SK-N-SH treated with all-trans-retinoic acid at 6 μM for 48 hours (cell line): ENCODE measurements around the gene PPP4R1.

Experiments
- ATAC-seq: fragments of 200-7000 bp; cut with Tn5 transposase; 3 replicates; pipeline ENCODE4 v1.9.1; 2020; ENCODE audit warnings: mild to moderate bottlenecking, moderate library complexity
- ARNTL ChIP-seq: fragments of 450-650 bp; formaldehyde crosslinking; IDR thresholded peaks from 2 replicates; pipeline ENCODE4 v1.5.0; 2020; ENCODE audit warnings: low read depth, mild to moderate bottlenecking, moderate library complexity, borderline replicate concordance
- BACH2 ChIP-seq: fragments of 250-450 bp; sonication (Bioruptor Pico); IDR thresholded peaks from 2 replicates; pipeline ENCODE4 v1.9.0; 2021; ENCODE audit warnings: mild to moderate bottlenecking, borderline replicate concordance
- CREB5 ChIP-seq: fragments of 250-450 bp; sonication (Bioruptor Pico); IDR thresholded peaks from 2 replicates; pipeline ENCODE4 v1.5.1; 2020; ENCODE audit warnings: low read depth, mild to moderate bottlenecking, moderate library complexity
- CSDC2 ChIP-seq: fragments of 250-450 bp; sonication (Bioruptor Pico); IDR thresholded peaks from 2 replicates; pipeline ENCODE4 v1.5.0; 2020; ENCODE audit warnings: mild to moderate bottlenecking, moderate library complexity
- CSRNP3 ChIP-seq: fragments of 250-450 bp; sonication (Bioruptor Pico); IDR thresholded peaks from 2 replicates; pipeline ENCODE4 v1.5.1; 2021; ENCODE audit warnings: mild to moderate bottlenecking, moderate library complexity
- ESRRG ChIP-seq: fragments of 250-450 bp; sonication (Bioruptor Pico); IDR thresholded peaks from 2 replicates; pipeline ENCODE4 v1.6.1; 2021; ENCODE audit warnings: mild to moderate bottlenecking
- GLIS3 ChIP-seq: fragments of 250-450 bp; sonication (Bioruptor Pico); IDR thresholded peaks from 2 replicates; pipeline ENCODE4 v1.5.0; 2020; ENCODE audit warnings: mild to moderate bottlenecking, moderate library complexity
- ISL1 ChIP-seq: fragments of 250-450 bp; sonication (Bioruptor Pico); IDR thresholded peaks from 2 replicates; pipeline ENCODE4 v2.1.2; 2022; ENCODE audit warnings: mild to moderate bottlenecking, moderate library complexity
- OSR1 ChIP-seq: fragments of 250-450 bp; sonication (Bioruptor Pico); IDR thresholded peaks from 2 replicates; pipeline ENCODE4 v1.8.0; 2022; ENCODE audit warnings: moderate library complexity, mild to moderate bottlenecking, inconsistent platforms
- PATZ1 ChIP-seq: fragments of 250-450 bp; sonication (Bioruptor Pico); IDR thresholded peaks from 2 replicates; pipeline ENCODE4 v1.8.0; 2020; ENCODE audit warnings: mild to moderate bottlenecking, moderate library complexity, borderline replicate concordance
- POU6F1 ChIP-seq: fragments of 250-450 bp; sonication (Bioruptor Pico); IDR thresholded peaks from 2 replicates; pipeline ENCODE4 v1.8.0; 2021; ENCODE audit warnings: low read depth, mild to moderate bottlenecking, moderate library complexity, borderline replicate concordance
- PPARA ChIP-seq: fragments of 250-450 bp; sonication (Bioruptor Pico); IDR thresholded peaks from 2 replicates; pipeline ENCODE4 v1.5.0; 2020; ENCODE audit warnings: mild to moderate bottlenecking, borderline replicate concordance
- RARB ChIP-seq: fragments of 250-450 bp; sonication (Bioruptor Pico); IDR thresholded peaks from 2 replicates; pipeline ENCODE4 v1.8.0; 2021; ENCODE audit warnings: mild to moderate bottlenecking, moderate library complexity
- SNAI2 ChIP-seq: fragments of 250-450 bp; sonication (Bioruptor Pico); IDR thresholded peaks from 2 replicates; pipeline ENCODE4 v1.5.0; 2020; ENCODE audit warnings: mild to moderate bottlenecking, moderate library complexity
- TCF4 ChIP-seq: fragments of 250-450 bp; sonication (Bioruptor Pico); IDR thresholded peaks from 2 replicates; pipeline ENCODE4 v1.8.0; 2021; ENCODE audit warnings: mild to moderate bottlenecking, moderate library complexity, borderline replicate concordance
- TSHZ2 ChIP-seq: fragments of 250-450 bp; sonication (Bioruptor Pico); IDR thresholded peaks from 2 replicates; pipeline ENCODE4 v1.5.0; 2020; ENCODE audit warnings: mild to moderate bottlenecking, moderate library complexity
- ZC3H10 ChIP-seq: fragments of 250-450 bp; sonication (Bioruptor Pico); IDR thresholded peaks from 2 replicates; pipeline ENCODE4 v1.5.1; 2021; ENCODE audit warnings: mild to moderate bottlenecking, moderate library complexity
- ZFP3 ChIP-seq: fragments of 250-450 bp; sonication (Bioruptor Pico); IDR thresholded peaks from 2 replicates; pipeline ENCODE4 v1.5.0; 2020; ENCODE audit warnings: mild to moderate bottlenecking, moderate library complexity
- ZFP30 ChIP-seq: fragments of 450-650 bp; formaldehyde crosslinking; IDR thresholded peaks from 2 replicates; pipeline ENCODE4 v1.5.0; 2022; ENCODE audit warnings: mild to moderate bottlenecking, moderate library complexity
- ZNF70 ChIP-seq: fragments of 450-650 bp; formaldehyde crosslinking; IDR thresholded peaks from 2 replicates; pipeline ENCODE4 v1.5.0; 2020; ENCODE audit warnings: mild to moderate bottlenecking, moderate library complexity
- ZNF8 ChIP-seq: fragments of 450-650 bp; formaldehyde crosslinking; IDR thresholded peaks from 2 replicates; pipeline ENCODE4 v1.5.0; 2020; ENCODE audit warnings: mild to moderate bottlenecking, moderate library complexity

Gene PPP4R1

GRCh38 chr18:9569178-9569577, 45.2 kb downstream of the PPP4R1 start:
- ATAC-seq: no peak
- TF ChIP-seq ISL1 (CRISPR knock-in tag) (no peak), OSR1 (CRISPR knock-in tag) (no peak), ZC3H10 (CRISPR knock-in tag) (no peak), BACH2 (CRISPR knock-in tag) (no peak), CREB5 (CRISPR knock-in tag) (no peak), GLIS3 (CRISPR knock-in tag) (no peak), SNAI2 (CRISPR knock-in tag) (no peak)

- ATAC-seq: no peak
- TF ChIP-seq CSRNP3 (CRISPR knock-in tag) (no peak), ESRRG (no peak), TSHZ2 (no peak), ZNF70 (CRISPR knock-in tag) (no peak), RARB (CRISPR knock-in tag) (no peak), CREB5 (CRISPR knock-in tag) (no peak), ZFP3 (no peak), ZNF8 (CRISPR knock-in tag) (no peak), PATZ1 (CRISPR knock-in tag) (no peak), CSDC2 (no peak), POU6F1 (CRISPR knock-in tag) (no peak), ZFP30 (CRISPR knock-in tag) (no peak), TCF4 (CRISPR knock-in tag) (no peak), PPARA (CRISPR knock-in tag) (no peak)
Measured at GRCh38 chr18:9568186-9568585, 46.2 kb downstream of the PPP4R1 start.

- no peak for ATAC-seq
- TF ChIP-seq ZFP30 (CRISPR knock-in tag): no peak
- TF ChIP-seq CSRNP3 (CRISPR knock-in tag): no peak
- TF ChIP-seq ZNF8 (CRISPR knock-in tag): no peak
- no peak for TF ChIP-seq ARNTL (CRISPR knock-in tag)
- TF ChIP-seq TSHZ2: no peak
- no peak for TF ChIP-seq ZC3H10 (CRISPR knock-in tag)
- TF ChIP-seq POU6F1 (CRISPR knock-in tag): no peak
- TF ChIP-seq ZFP3: no peak
- no peak for TF ChIP-seq PPARA (CRISPR knock-in tag)
- TF ChIP-seq SNAI2 (CRISPR knock-in tag): no peak
- TF ChIP-seq GLIS3 (CRISPR knock-in tag): no peak
- TF ChIP-seq ISL1 (CRISPR knock-in tag): no peak
Measured at GRCh38 chr18:9565407-9565806, 49.0 kb downstream of the PPP4R1 start.
